GM19372 (cell line): Measurements from ENCODE around the gene COMP.

Experiments used
- ATAC-seq: cut with Tn5 transposase; IDR thresholded peaks from one replicate; pipeline ENCODE4 v1.9.1; 2021; ENCODE audit warnings: mild to moderate bottlenecking, low read depth, moderate library complexity; ENCODE audit not compliant: unreplicated experiment

The COMP gene

DNA sequence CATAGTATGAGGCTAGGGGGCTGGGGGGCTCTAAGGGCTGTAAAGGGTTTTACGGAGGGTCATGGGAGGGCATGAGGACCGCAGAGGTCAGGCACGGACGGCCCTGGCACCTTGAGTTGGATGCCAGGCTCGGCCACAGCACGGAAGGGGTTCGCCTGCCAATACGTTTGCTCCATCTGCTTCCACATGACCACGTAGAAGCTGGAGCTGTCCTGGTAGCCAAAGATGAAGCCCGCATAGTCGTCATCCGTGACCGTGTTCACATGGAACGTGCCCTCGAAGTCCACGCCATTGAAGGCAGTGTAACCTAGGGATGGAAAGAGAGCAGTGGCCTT, 6.4 kb downstream of the COMP start:
- no peak for ATAC-seq

DNA sequence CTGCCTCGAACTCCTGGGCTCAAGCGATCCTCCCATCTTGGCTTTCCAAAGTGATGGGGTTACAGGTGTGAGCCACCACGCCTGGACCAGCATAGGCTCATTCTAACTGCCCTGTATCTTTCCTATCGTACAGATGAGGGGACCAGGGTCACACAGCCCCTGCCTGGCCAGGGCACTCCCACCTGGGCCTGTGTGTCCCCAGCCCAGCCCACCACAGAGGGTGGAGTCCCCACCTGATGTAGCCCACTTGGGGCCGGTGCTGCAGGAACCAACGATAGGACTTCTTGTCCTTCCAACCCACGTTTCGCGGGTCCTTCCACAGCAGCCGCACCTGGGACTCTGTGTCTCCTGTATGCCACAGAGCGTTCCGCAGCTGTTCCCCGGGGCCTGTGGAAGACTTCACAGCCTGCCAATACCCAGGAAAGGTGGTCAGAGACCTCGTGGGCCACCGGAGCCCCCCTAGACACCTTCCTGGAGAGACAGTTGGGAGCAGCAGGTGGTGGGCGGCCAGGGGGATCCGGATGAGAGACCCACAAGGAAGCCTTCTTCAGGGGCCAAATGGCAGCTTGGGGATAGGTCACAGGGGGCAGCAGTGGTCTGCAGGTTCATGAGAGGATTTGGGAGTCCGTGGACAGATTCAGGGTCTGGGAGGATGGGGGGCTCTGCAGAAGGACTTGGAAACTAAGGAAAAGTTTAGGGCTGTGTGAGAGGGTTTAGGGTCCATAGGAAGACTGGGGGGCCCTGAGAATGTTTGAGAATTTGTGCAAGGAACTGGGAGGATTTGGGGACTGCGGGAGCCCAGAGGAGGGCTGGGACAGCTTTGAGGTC, 6.9 kb downstream of the COMP start:
- ATAC-seq, result no peak

DNA sequence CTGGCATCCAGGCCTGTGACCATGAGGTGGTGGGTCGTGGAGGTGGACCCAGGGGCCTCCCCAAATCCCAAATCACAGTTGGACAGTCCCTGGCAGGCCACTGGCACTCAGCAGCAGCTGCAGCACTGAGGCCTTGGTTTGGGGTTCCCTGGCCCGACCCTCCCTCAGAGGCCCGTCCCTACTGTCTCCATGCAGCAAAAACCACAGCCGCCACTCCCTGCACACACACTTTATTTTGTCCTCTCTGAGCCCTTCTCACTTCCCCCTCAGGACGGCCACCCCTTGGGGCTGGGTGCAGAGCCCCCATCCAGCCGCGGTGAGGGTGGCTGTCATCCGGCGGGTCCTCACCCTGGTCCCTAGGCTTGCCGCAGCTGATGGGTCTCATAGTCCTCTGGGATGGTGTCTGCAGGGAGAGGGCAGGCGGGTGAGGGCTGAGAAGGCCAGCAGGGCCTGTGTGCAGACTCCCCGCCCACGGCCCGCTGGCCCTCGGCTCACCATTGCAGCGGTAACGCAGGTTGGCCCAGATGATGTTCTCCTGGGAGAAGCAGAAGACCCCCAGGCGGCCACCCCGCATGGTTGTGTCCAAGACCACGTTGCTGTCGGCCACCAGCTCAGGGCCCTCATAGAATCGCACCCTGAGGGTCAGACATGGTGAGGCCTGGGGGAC, 8.4 kb downstream of the COMP start:
- ATAC-seq, result no peak

DNA sequence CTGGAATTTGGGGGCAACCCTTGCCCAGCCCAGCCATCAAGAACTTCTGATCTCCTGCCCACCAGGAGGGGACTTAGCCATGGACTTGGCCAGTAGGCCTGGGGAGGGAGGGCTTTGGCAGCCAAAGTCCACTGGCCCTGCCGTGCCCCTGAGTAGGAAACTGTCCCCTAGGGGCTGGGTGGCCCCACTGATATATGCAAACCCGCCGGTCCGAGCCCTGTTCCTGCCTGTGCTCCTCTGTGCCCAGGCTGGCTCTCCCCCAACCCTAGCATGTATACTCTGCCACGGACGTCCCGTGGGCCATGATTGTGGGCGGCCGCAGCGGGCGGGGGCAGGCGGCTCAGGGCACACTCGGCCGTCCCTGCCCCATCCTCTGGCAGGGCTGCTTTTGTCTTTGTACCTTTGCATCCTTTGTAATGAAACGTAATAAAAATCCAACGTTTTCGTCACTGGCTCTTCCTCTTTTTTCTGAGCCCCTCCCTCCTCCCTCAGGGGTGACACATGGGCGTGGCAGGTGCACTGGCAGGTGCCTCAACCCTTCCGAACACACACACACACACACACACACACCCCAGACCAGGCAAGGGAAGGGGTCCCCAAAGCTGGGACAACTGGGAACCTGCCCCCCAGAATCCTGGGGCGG, 9.1 kb downstream of the COMP start:
- no peak for ATAC-seq

DNA sequence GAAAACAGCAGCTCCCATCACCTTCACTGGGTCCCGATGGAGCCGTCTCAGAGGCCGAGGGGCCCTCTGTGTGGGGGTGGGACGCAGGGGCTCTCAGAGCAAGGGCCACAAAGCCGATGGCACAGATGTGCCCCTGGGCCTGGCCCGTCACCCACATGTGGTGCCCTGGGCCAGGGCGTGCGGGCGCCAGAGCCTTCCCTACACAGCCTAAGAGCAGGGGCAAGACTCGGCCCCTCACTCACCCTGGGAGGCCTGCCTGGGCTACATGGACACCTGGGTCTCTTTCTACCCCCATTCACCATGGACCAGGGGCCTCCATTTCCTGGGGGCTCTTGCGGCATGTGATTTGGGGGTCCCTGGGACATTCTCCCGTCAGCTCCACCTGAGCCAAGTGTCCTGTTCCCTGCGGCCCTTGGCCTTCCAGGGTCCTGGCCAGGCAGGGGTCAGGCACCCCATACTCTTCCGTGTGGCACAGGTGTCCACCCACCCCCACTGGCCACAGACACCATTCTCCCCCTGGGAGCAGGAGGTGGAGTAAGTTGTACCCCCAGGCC, 10.0 kb downstream of the COMP start:
- ATAC-seq, result no peak

DNA sequence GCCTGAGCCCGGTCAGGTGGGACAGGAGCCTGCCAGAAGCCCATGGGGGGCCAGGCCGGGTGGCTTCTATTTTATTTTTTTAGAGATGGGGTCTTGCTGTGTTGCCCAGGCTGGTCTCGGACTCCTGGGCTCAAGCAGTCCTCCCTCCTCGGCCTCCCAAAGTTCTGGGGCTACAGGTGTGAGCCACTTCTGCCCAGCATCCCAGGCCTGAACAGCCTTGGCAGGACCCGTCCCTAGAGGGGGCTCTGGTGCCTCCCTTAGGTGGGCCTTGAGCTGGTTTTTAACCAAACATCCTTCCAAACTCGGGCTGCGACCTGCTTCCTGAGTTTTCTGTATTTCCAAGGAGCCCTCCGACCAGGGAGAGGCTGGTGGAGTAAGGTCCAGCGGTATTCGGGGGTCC, 10.5 kb downstream of the COMP start:
- ATAC-seq, result no peak

DNA sequence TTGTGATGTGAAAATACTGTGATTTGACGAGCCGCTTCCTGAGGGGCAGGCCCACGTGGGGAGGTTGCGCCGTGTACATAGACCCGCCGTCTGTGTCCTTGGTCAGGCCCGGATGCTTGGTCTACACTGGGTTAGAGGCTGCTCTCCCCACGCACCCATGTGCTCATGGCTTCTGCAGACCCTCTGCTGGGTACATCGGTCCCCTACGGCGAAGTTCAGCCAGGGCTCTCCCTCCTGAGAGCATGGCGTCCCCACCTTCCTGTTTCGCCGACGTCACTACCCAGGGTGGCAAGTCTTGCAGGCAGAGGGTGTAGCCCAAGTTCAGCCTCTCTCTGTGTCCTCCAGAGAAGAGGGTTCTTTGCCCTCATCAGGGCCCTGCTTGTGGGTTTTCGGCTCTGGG, 11.0 kb downstream of the COMP start:
- ATAC-seq, result no peak

DNA sequence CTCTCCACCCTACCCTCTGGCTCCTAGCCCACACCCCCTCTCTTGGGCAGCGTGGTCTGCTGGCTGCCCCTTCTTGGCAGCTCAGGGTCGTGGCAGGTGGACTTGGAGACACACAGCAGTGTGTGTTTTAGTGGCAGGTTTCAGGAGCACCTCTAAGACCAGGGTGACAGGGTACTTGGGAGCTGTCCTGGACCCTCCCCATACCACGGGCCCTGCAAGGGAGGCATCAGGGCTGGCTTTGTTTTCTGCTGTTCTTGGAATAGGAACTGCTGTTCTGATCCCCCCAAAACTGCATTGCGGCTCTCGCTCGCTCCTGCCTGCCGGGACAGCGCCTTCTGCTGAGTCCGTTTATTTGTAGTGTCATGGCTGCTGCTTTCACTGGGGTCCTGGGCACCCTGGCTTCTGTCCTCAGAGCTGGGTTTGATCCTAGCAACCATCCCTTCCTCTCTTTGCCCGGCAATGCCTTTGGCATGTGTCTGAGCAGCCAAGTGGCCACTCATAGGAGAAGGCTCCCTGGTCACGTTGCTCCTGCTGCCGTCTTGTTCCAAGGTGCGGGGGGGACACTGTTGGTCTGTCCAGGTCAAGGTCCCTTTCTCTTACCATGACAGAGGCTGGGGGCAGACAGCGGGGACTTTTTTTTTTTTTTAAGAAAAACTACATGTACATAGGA, 12.1 kb downstream of the COMP start:
- ATAC-seq, result no peak

DNA sequence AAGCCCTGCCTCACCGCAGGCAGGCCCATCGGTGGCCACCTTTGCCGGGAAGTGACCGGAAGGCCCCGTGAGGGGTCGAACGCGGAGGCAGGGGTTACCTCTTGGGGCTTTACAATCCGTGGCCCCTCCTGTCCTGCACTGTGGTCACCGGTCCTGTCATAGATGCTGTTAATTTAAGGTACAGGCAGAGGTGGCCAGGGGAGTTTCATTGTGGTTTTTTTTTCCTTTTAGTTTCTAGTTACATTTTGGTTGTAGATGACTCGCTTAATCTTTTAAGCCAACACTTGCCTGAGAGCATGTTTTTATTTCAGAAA, 13.1 kb downstream of the COMP start:
- ATAC-seq, result no peak

DNA sequence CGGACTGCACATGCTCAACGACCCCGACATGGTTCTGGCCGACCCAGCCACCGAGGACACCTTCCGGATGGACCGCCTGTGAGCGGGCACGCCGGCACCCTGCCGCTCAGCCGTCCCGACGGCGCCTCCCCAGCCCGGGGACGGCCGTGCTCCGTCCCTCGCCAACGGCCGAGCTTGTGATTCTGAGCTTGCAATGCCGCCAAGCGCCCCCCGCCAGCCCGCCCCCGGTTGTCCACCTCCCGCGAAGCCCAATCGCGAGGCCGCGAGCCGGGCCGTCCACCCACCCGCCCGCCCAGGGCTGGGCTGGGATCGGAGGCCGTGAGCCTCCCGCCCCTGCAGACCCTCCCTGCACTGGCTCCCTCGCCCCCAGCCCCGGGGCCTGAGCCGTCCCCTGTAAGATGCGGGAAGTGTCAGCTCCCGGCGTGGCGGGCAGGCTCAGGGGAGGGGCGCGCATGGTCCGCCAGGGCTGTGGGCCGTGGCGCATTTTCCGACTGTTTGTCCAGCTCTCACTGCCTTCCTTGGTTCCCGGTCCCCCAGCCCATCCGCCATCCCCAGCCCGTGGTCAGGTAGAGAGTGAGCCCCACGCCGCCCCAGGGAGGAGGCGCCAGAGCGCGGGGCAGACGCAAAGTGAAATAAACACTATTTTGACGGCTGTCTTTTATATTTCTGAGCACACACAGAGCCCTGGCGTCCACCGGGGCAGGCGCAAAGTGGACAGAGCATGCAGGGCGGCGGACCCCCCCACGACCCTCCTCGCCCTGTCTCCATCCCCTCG, 13.6 kb downstream of the COMP start:
- ATAC-seq, result no peak

DNA sequence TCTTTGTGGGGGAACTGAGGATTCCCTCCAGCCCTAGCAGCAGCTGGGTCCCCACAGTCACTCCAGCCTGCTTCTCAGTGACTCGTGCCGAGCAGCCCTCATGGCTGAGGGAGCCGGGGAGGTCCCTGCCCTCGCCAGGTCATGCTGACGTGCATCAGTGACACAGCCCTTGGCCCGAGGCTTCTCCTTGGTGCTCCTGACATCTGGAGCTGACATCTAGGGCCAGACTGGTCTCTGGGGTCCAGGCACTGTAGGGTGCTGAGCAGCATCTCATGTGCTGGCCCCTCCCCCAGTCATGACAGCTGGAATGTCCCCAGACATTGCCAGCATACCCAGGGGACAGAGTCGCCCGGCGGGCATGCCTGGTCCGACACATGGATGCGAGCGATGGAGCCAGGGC, 14.4 kb downstream of the COMP start:
- no peak for ATAC-seq

DNA sequence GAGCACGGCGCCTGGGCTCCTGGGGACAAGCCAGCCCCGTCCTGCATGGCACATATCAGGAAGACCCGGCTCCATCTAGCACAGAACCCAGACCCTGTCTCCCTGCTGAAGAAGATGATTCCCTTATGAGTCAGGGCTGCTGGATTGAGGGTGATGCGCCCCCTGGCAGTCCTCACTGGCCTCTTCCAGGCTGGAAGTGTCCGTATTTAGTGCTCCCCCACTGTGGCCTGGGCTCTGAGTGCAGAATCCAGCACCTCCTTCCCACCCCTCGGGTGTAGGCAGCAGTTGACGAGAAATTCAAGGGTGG, 14.9 kb downstream of the COMP start:
- no peak for ATAC-seq

DNA sequence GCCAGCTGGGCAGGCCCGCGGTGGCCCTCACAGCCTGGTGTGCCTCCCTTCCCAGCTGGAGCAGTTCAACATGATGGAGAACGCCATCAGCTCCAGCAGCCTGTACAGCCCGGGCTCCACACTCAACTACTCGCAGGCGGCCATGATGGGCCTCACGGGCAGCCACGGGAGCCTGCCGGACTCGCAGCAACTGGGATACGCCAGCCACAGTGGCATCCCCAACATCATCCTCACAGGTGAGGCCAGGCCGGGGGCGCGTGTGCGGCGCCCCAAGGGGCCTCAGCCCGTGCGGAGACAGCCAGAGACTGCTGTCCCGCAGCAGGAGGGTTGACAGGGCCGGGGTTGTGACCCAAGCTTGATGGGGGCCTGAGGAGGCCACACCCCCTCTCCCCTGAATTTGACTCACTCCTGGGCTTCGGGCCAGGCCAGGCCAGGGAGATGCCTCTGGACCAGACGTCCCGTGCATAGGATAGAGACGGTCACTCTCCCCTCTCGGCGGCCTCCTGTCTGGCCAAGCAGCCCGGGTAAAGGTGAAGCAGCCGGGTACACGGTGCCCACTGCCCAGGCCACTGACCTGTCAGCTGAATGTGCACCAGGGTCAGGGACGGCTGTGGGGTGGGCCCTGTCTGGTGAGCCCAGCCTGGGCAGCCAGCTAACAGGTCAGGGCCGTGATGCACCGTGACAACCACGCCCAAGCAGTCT, 15.4 kb downstream of the COMP start:
- no peak for ATAC-seq

DNA sequence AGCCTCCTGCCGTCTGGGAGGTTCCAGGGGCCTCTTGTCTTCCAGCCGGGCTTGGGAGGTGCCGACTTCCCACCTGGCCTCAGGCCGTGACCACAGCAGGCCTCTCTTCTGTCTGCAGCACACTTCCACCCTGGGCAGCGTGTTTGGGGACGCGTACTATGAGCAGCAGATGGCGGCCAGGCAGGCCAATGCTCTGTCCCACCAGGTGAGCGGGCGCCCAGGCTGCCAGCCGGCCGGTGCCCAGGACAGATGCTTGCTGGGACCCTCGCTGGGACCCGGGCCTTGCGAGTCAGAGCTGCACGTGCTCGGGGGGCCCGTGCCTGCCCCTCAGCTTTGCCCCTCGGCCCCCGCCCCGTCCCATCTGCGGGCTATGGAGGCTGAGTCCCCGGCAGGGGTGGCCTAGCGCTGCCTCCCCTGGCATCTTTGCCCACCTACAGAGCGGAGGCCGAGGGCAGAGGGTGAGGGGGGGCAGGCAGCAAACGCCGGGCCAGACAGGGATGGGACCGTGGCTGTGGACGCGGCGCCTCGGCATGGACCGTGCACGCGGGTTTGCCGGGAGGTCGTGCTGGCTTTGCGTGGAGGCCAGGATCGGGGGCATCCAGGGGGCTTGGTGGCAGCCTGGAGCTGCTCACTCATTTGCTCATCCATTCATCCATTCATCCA, 16.2 kb downstream of the COMP start:
- ATAC-seq, result no peak

DNA sequence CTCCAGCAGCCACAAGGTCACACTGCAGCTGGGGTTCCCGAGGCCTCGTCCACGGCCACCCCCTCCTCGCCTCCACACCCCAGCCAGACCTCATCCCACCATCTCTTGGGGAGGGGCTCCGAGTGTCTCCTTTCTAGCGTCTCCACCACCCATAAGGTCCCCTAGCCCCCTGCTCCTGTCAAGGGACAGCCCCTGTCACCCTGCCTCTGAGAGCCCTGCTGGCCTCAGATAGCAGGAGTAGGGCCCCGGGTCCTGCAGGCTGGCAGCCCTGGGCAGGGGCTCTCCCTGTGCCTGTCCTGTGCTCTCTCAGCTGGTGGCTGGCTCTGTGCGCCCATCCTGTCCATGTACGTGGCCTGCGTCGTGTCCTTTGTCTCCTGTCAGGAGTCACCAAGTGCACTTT, 17.0 kb downstream of the COMP start:
- ATAC-seq, result no peak

DNA sequence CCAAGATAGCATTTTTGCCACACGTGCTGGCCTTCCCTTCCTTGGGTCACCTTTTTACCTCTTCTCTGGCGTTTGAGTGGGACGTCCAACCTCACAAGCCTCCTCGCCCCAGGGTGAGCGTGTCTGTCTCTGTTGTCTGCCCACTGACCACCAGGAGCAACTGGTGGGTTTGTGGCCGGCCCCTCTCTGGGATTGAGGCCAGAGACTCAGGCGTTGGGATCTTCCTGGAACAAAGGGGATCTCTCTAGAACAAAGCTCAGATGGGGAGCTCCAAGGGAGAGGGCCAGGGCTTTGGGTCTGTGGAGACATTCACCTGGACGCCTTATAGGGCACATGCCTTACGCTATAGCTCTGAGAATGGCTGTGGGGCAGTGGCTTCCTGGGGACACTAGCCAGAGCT, 17.4 kb downstream of the COMP start:
- no peak for ATAC-seq

DNA sequence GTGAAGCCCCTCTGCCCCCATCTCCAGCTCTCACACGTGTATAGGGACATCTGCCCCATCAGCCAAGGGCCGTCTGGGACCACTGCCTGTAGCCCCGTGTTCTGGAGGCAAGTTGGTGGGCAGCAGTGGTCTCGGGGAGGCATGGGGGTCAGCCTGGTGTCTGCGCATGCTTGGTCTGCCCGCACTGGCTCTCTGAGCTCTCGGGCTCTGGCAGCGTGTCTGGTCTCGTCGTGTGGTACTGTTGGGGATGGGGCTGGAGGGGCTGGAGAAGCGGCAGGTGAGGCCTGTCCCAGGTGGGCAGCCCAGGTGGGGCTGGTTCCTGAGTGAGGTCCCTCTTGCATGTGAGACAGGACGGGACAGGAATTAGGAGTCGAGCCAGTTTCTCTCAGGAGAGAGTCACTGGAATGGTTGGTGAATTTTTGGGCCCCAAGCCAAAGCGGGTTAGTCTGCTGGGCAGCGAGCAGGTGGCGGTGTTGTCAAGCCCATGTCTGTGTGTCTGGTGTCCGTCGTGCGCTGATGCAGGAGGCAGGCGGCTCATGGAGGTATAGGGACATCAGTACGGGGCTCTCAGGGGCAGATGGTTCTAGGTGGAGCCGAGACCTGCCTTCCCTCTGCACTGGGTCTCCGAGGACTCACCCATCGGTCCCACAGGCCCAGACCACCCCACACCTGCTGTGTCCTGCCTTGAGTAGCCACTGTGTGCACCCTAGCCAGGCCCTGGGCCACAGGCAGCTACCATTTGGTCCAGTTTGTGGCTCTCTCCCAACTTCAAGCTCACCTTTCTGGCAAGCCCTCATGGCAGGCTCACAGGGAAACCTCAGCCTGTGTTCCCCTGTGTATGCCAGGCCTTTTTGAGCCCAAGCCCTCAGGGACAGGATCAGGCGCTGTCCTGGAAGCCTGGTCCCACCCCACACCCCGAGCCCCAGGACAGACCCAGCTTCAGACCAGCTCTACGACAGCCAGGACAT, 18.2 kb downstream of the COMP start:
- no peak for ATAC-seq
